GM21576 (cell line): ENCODE data around the gene CCDC7.
"Not testable (repeated sequence)": the region's sequence is repeated elsewhere in the genome, so short reads cannot be mapped to it uniquely, and the experiment has no call there.

ENCODE experiments used
- ATAC-seq: cut with Tn5 transposase; IDR thresholded peaks from one replicate; pipeline ENCODE4 v1.9.1; 2021; ENCODE audit warnings: mild to moderate bottlenecking, moderate library complexity; ENCODE audit not compliant: unreplicated experiment

CCDC7 gene

GRCh38 chr10:32548208-32548607 is 102.3 kb downstream of the CCDC7 start:
- no peak for ATAC-seq

DNA sequence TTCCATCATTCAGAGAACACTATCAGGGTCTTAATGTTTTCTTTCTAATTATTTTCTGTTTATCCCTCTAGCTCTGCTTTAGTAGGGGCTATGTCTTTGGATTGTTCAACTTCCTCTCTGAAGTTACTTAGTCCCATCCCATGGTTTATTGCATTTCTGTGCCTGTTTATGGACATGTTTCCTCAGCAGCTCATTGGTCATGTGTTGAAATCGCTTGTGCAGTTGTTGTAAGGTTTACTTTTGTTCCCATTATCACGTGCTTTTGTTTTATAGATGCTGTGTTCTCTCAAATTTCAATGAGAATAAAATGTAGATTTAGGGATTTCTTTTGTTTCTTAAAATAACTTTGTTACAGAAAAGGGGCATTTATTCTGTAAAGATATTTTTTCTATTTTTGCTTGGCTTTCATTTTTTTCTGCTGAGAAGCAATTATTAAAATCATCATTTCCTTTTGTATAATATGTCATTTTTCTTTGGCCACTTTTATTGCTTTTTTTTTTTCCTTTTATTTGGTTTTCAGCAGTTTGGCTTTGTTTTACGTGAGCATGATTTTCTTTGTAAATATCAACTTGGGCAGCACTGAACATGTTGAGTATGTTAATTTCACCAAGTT is 110.9 kb downstream of the CCDC7 start:
- no peak for ATAC-seq

GRCh38 chr10:32562695-32563094 is 116.8 kb downstream of the CCDC7 start:
- ATAC-seq: not testable (repeated sequence)

DNA sequence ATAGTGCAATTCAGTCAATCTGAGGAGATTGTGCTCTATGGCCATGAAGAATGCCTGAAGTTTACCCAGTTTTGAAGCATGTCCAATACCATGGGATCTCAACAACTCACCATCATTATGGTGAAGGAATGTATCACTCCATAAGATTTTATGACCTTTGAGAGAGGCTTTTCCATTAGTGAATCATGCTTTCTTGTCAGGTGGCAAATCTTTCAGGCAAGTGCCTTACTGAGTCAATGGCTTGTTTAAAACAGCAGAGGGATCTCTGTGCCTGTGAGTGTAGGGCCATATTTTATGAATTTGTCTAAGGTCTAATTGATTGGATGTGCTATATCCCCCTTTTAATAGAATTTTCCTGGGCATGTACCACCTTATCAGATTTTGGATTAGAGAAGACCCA is 131.5 kb downstream of the CCDC7 start:
- ATAC-seq: no peak

- no peak for ATAC-seq
Observed at GRCh38 chr10:32582946-32583345, 137.0 kb downstream of the CCDC7 start.

DNA sequence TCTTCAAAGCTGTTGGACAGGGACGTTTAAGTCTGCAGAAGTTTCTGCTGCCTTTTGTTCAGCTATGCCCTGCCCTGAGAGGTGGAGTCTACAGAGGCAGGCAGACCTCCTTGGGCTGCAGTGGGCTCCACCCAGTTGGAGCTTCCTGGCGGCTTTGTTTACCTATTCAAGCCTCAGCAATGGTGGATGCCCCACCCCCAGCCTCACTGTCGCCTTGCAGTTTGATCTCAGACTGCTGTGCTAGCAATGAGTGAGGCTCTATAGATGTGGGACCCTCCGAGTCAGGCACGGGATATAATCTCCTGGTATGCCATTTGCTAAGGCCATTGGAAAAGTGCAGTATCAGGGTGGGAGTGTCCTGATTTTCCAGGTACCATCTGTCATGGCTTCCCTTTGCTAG is 152.1 kb downstream of the CCDC7 start:
- ATAC-seq: not testable (repeated sequence)

GRCh38 chr10:32600317-32600716 is 154.4 kb downstream of the CCDC7 start:
- ATAC-seq: no peak

GRCh38 chr10:32601562-32601961 is 155.6 kb downstream of the CCDC7 start:
- not testable (repeated sequence) for ATAC-seq

GRCh38 chr10:32605787-32606186 is 159.8 kb downstream of the CCDC7 start:
- ATAC-seq: no peak

DNA sequence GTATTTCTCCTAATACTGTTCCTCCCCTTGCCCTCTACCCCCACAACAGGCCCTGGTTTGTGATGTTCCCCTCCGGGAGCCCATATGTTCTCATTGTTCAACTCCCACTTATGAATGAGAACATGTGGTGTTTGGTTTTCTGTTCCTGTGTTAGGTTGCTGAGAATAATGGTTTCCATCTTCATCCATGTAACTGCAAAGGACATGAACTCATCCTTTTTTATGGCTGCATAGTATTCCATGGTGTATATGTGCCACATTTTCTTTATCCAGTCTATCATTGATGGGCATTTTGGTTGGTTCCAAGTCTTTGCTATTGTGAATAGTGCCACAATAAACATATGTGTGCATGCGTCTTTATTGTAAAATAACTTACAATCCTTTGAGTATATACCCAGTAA is 164.6 kb downstream of the CCDC7 start:
- not testable (repeated sequence) for ATAC-seq

- ATAC-seq: no peak
Observed at GRCh38 chr10:32616438-32616837, 170.5 kb downstream of the CCDC7 start.

DNA sequence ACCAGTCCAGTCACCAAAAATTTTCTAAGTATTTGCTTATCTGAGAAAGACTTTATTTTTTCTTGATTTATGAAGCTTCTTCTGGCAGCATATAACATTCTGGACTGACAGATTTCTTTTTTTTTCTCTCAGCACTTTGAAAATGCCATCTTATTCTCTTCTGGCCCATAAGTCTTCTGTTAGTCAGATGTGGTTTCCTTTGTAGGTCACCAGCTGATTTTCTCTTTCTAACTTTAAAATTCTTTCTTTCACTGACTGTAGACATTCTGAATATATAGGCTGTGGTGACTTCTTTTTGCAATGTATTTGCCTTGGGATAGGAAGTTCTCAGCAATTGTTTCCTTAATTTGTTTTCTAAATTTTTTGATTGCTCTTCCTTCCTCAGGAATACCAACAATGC is 172.5 kb downstream of the CCDC7 start:
- no peak for ATAC-seq

GRCh38 chr10:32621969-32622368 is 176.0 kb downstream of the CCDC7 start:
- no peak for ATAC-seq

DNA sequence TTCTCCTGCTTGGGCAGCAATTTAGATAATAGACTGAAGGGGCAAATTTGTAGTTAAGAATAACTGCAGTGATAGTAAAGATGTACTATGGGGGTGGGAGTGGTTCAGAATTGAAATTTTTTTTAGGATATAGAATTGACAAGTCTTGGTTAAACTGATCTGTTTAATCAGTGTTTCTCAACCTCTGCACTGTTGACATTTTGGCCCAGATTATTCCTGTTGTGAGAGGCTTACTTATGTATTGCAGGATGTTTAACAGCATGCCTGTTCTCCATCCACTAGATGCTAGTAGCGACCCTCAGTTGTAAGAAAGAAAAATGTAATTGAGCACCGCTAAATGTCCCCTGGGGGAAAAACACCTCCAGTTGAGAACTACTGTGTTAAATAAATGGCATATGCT is 176.5 kb downstream of the CCDC7 start:
- ATAC-seq: no peak

GRCh38 chr10:32627183-32627582 is 181.2 kb downstream of the CCDC7 start:
- ATAC-seq: no peak

- no peak for ATAC-seq
Observed at GRCh38 chr10:32629910-32630309, 184.0 kb downstream of the CCDC7 start.

- ATAC-seq: no peak
Observed at GRCh38 chr10:32646535-32646934, 200.6 kb downstream of the CCDC7 start.

DNA sequence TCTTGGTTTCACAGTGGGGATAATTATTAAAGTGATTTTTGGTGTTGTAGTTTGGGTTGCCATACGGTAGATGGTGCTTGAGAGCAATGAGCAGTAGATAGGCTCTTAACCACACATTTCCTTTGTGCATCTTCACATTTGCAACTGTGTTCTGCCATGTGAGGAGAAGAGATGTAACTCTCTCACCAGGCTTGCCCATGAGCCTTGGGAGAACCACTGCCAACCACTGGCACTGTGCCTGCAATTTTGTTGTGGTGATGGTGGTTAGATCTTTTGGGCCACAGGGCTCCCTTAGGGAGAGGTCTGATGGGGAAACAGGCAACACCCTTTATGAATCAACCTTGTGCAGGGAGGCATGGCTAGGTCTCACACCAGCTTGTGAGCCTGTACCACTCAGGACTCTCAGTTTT is 204.3 kb downstream of the CCDC7 start:
- ATAC-seq: no peak

DNA sequence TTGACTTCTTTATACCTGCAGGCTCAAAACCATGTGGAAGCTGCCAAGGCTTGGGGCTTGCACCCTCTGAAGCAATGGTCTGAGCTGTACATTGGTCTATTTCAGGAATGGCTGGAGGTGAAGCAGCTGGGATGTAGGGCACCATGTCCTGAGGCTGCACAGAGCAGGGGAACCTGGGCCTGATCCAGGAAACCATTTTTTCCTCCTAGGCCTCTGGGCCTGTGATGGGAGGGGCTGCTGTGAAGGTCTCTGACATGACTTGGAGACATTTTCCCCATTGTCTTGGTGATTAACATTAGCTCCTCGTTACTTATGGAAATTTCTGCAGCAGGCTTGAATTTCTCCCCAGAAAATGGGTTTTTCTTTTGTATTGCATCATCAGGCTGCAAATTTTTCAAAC is 211.5 kb downstream of the CCDC7 start:
- ATAC-seq: not testable (repeated sequence)

DNA sequence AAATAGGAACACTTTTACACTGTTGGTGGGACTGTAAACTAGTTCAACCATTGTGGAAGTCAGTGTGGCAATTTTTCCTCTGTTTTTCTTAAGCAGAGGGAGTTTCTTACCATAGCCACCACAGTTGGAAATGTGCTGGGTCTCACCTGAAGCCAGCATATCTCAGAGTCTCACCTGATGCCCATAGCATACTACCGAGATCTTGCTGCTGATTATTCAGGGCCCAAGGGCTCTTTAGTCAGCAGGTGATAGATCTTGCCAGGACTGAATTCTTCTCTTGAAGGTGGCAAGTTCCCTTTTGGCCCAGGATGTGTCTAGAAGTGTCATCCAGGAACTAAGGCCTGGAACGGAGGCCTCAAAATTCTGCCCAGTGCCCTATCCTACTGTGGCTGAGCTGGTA is 215.4 kb downstream of the CCDC7 start:
- ATAC-seq: no peak

DNA sequence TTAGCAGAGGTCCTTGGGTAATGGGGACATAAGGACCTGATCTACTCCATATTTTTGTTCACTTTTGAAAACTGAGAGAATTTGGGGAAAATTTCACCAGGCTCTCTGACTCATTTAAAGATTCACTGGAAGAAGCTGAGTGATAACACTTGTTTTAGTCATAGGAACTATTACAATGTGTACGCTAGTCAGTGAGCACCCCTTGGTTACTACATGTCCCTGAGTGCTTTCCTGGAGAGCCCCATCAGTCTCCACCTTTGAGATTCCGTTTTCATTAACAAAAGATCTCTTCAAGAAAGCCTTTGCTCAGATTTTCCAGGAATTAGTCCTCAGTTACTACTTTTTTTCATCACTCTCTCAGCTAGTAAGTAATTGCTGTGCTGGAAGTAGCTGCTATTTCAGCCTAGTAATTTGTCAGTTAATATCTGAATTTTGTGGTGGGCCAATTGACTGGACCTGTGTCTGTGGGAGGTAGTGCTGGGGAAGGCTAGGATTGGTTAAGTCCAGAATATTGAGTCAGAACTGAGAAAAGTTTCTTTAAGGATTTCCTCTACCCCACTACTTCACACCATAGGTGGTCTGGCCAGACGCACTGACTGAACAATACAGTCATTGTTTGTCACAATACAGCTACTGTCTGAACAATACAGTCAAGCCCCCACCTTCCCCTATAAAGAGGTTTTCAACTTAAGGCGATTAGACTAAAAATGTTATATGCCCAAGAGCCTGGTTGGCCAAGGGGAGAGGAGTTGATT is 235.0 kb downstream of the CCDC7 start:
- no peak for ATAC-seq

- no peak for ATAC-seq
Observed at GRCh38 chr10:32684291-32684690, 238.4 kb downstream of the CCDC7 start.

GRCh38 chr10:32687116-32687515 is 241.2 kb downstream of the CCDC7 start:
- no peak for ATAC-seq
